ENCODE results near the gene HDAC9. TPM values are rescaled to one million over a fixed set of nuclear protein-coding genes. Genes with fewer than 3 reads are reported as not detected.

HDAC9 gene
- total RNA-seq, 4 donors from 2014 or later = 3.0 to 14.0 (median 5.6) TPM

DNA sequence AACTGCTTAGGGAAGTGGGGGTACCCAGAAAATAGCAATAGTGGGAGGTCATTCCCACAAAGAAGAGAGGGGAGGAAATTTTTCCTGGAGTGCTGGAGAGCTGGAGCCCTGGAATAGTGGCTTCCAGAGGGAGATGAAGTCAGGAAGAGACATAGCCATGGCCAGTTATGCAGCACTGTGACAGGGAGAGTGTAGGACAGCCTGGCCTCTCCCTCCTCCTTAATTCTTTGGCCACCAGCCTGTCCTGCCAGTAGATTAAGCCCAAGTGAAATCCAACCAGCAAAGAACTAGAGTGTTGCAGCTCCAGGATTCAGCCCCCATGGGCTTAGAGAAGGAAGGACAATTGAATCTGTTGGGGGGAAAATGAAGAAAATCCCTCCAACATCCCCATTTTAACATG is 130.5 kb downstream of the HDAC9 start:
- intact Hi-C loops (cut with DNase I; ENCODE audit: low total_unique reads) = no loop called here
- H3K4me1 ChIP-seq = no peaks in the 10 kb centered on the region
- in situ Hi-C loops (cut with MboI; ENCODE audit: low sequenced_read_pairs in 4 of 4) = no loop called here
- no peak for TF ChIP-seq POLR2A (IDR thresholded peaks at IDR 0.05)
- TF ChIP-seq, protein P1, sequence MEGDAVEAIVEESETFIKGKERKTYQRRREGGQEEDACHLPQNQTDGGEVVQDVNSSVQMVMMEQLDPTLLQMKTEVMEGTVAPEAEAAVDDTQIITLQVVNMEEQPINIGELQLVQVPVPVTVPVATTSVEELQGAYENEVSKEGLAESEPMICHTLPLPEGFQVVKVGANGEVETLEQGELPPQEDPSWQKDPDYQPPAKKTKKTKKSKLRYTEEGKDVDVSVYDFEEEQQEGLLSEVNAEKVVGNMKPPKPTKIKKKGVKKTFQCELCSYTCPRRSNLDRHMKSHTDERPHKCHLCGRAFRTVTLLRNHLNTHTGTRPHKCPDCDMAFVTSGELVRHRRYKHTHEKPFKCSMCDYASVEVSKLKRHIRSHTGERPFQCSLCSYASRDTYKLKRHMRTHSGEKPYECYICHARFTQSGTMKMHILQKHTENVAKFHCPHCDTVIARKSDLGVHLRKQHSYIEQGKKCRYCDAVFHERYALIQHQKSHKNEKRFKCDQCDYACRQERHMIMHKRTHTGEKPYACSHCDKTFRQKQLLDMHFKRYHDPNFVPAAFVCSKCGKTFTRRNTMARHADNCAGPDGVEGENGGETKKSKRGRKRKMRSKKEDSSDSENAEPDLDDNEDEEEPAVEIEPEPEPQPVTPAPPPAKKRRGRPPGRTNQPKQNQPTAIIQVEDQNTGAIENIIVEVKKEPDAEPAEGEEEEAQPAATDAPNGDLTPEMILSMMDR (IDR thresholded peaks at IDR 0.05 in 4 of 5, conservative IDR thresholded peaks at IDR 0.05 in 1 of 5) = no peak
- H3K27ac ChIP-seq = no peak overlapping the region
- H3K9me3 ChIP-seq = no peaks in the 10 kb centered on the region
- DNase-seq (no peak), ATAC-seq (no peak)
- H3K36me3 ChIP-seq = peaks cover 0 to 2% of the 10 kb centered on the region in 2 donors
- no peaks in the 10 kb centered on the region for H3K27me3 ChIP-seq
- H3K4me3 ChIP-seq = no peak overlapping the region

DNA sequence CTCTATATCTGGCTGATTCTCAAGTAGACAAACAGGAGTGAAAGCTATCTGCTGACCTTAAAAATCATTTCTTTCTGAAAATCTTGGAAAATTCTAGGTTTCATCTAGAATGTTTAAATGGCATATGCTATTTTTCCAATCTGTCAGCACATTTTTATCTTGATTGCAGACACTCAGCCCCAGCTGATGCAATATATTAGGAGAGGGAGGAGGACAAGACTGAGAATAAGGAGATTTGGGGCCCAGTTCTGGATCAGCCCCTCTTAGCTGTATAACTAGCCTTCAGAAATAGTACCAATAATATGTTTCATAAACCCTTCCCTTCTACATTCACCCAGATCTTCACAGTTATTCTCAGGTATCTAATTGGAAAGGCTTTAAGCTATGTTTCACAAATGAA is 131.2 kb downstream of the HDAC9 start:
- Histone ChIP-seq H3K36me3 (no peaks in the 10 kb centered on the region), H3K27me3 (no peaks in the 10 kb centered on the region), H3K9me3 (no peaks in the 10 kb centered on the region), H3K27ac (no peak overlapping the region), H3K4me3 (no peak overlapping the region), H3K4me1 (no peaks in the 10 kb centered on the region)
- intact Hi-C loops (cut with DNase I; ENCODE audit: low total_unique reads) = no loop called here
- in situ Hi-C loops (cut with MboI; ENCODE audit: low sequenced_read_pairs in 4 of 4) = no loop called here
- TF ChIP-seq, protein P1 (IDR thresholded peaks at IDR 0.05 in 4 of 5, conservative IDR thresholded peaks at IDR 0.05 in 1 of 5) = no peak
- ATAC-seq (no peak), DNase-seq (no peak)

DNA sequence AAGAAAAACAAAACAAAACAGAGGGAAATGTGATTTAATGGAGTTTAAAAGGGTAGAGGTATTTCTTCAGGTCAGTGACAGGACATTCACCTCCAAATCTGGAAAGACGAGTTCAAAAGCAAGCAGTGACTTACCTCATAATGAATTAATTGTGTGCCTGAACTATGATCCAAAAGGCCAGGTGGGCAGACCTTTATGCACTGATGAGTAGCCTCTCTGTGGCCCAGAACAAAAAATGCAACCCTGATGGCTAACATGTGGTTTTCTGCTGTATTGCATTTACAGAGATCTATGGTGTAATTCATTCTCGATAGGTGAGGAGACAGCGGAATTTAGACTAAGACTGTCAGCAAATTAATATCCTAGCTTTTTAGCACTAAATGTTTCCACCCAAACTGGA is 142.0 kb downstream of the HDAC9 start:
- H3K9me3 ChIP-seq = no peaks in the 10 kb centered on the region
- ATAC-seq (no peak), DNase-seq (no peak)
- in situ Hi-C loops (cut with MboI; ENCODE audit: low sequenced_read_pairs in 4 of 4) (no loop called here), intact Hi-C loops (cut with DNase I; ENCODE audit: low total_unique reads) (no loop called here)
- H3K4me1 ChIP-seq = peaks cover 0 to 8% of the 10 kb centered on the region in 2 donors
- H3K27me3 ChIP-seq = no peaks in the 10 kb centered on the region
- H3K4me3 ChIP-seq = no peak overlapping the region
- TF ChIP-seq POLR2A (IDR thresholded peaks at IDR 0.05) = no peak
- TF ChIP-seq, protein P1 (IDR thresholded peaks at IDR 0.05 in 4 of 5, conservative IDR thresholded peaks at IDR 0.05 in 1 of 5) = no peak
- peaks cover 0 to 15% of the 10 kb centered on the region in 2 donors for H3K36me3 ChIP-seq
- H3K27ac ChIP-seq = no peak overlapping the region

DNA sequence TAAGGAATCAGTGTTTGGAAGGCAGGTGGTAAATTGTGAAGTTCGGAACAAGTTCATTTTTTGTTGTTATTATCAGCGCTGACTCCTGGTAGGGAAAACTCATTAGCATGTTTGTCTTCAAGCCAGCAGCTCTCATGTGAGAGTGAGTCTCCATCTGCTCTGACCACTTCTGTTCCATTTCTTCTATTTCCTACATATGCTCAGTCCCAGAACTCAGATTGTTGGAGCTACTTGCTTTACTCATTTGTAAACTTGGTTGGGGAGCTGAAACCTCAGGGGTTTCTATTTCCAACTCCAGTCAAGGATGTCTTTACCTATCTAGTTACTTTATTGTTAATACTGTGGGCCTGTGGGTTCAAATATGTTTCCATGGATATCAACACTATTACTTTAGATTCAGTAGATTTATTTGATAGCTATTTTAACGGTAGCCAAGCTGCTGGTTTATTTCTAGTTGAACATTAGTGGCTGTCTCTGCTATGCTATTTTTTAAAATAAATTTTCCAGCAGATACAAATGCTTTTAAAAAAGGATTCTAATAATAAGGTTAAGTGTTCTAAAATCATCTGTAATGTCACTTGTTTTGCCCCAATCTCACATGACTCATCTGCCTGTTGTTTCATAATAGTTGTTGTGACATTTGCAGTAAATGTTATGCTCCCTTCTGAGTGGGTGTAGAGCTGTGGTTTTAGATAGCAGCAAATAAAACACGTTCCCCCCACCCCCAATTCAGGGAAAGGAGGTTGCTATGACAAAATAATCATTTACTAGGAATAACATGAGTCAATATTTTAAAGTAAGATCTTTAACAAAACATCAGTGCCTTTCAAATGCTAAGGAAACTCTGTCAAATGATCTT is 143.3 kb downstream of the HDAC9 start:
- Histone ChIP-seq H3K9me3 (no peaks in the 10 kb centered on the region), H3K27me3 (no peaks in the 10 kb centered on the region), H3K4me3 (no peak overlapping the region), H3K27ac (peak overlapping the region; percentile 56 to 66 (median 60)), H3K4me1 (peaks cover 0 to 8% of the 10 kb centered on the region in 2 donors), H3K36me3 (peaks cover 0 to 15% of the 10 kb centered on the region in 2 donors)
- DNase-seq (no peak), ATAC-seq (peak; percentile 84 to 87)
- intact Hi-C loops (cut with DNase I; ENCODE audit: low total_unique reads) = no loop called here
- no peak for TF ChIP-seq POLR2A (IDR thresholded peaks at IDR 0.05)
- TF ChIP-seq, protein P1 (IDR thresholded peaks at IDR 0.05 in 4 of 5, conservative IDR thresholded peaks at IDR 0.05 in 1 of 5) = no peak
- in situ Hi-C loops (cut with MboI; ENCODE audit: low sequenced_read_pairs in 4 of 4) = no loop called here
